Activated T-cell treated with anti-CD3 and anti-CD28 coated beads for 48 hours (primary cell): Measurements from ENCODE around the gene RAI14.
"Not testable (repeated sequence)": the region's sequence is repeated elsewhere in the genome, so short reads cannot be mapped to it uniquely, and the experiment has no call there.

ENCODE experiments used
- DNase-seq: peaks from one replicate; pipeline ENCODE4 v3.0.0-alpha.2; 2020; ENCODE audit warnings: low read depth

Gene RAI14

DNA sequence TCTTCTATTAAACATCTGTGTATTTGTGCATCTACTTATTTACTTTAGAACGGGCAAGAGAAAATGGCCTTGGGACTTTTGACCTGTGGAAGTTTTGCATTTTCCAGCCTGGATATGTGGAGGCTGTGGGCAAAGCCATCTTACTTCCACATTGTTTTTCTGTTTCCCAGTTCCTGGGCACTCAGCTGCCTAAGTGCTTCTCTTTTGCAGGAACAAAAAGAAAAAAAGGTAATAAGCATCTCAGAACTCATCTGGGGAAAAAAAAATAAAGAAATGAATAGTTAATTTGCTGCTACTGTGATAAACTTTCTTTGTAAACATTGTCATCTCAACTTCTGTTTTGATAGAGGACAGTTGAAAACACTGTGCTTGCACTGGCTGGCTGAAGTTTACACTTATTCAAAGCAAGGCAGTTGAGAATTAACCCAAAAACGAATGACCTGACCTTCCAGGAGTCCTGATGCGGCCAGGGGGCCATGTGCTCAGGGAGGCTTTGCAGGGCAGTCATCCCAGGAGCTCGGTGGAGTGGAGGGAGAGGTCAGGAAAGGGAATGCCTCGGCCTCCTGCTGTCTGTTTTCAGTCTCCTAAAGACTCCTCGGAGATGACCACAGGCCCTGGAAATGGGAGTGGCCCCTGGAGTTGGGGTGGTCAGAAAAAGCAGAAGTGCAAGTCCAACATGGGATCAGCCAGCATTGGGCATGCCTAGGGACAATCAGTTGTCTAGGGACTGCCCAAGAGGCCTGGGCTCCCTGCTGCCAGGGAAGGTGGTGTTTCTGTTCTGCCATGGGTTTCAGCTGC, 75.5 kb downstream of the RAI14 start:
- no peak for DNase-seq

DNA sequence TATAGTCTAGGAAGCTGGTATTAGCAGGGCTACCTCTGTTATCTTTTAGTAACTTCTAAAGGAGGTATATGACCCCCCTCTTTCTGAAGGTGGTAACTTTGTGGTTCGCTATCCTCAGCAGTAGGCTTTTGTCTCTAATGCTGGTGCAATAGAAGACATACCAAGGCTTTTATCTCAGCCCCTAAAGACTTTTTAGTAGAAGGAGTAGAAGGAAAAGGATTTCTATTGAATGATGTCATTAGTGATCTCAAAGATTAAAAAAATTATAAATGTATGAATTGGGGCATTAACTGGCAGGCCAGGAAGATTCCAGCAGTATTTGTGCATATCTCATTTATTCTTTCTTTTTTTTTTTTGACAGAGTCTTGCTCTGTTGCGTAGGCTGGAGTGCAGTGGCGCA, 78.2 kb downstream of the RAI14 start:
- no peak for DNase-seq

DNA sequence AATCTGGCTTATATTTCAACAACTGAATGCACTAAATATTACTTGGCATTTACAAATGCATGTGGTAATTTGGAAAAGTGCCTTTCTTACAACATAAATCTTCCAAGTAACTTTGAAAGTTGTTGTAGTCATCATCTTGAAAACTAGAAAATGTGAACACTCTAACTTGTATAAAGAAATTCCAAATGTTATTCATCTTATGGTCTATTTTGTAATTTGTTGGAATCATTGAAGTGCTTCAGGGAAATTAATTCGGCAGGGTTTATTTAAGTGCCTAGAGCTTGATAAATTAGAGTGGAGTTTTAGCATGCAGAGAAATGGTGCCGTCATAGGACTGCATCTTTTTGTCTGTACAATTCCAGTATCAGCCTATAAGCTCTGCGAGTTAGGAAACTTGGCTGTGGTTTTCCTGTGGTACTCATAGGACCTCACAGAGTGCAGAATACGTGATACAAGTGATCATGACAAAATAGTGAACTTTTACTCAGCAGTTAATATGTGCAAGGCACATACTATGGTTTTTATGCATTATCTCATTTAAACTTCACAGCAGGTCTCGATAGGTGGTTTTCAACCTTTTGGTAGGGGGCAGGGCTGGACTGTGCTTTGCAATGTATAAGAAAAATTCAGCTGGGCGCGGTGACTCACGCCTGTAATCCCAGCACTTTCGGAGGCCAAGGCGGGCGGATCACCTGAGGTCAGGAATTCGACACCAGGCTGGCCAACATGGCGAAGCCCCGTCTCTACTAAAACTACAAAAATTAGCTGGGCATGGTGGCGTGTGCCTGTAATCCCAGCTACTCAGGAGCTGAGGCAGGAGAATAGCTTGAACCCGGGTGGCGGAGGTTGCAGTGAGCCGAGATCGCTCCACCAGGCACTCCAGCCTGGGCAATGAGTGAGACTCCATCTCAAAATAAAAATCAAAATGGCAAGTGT, 79.6 kb downstream of the RAI14 start:
- DNase-seq, result no peak

DNA sequence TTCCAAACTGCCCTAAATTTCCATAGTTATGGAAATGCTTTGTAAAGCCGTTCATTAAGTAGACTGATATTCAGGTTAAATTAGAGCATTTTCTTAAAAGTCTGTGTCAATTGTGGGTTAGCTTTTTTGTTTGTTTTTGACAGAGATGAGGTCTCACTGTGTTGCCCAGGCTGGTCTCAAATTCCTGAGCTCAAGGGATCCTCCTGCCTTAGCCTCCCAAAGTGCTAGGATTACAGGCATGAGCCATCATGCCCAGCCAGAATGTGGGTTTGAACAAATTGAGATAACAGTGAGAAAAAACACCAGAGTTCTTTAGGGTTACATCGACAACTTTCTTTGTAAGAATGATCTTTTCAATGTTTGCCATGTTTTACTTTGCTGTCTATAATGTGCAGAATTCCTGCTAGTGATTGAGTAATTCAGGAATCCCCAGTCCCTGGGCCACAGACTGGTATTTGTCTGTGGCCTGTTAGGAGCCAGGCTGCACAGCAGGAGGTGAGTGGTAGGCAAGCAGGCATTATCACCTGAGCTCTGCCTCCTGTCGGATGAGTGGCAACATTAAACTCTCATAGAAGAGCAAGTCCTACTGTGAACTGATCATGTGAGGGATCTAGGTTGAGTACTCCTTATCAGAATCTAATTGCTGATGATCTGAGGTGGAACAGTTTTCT, 80.5 kb downstream of the RAI14 start:
- DNase-seq, result no peak

DNA sequence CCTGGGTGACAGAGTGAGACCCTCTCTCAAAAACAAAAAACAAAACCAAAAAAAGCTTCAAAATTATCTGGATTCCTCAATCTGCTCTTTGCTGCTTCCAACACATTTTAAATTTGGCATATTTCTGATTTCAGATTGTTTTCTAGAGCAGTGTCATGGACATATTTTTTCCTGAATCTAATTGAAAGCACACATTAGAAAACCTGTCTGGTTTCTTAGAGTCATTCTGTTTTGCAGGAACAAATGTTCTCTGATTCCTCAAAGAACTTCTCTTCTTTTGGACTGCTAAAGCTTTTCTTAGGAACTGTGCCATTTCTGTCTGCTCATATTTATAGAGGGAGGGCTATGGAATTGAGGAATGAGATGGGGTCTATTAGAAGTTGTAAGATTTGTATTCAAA, 81.6 kb downstream of the RAI14 start:
- no peak for DNase-seq

DNA sequence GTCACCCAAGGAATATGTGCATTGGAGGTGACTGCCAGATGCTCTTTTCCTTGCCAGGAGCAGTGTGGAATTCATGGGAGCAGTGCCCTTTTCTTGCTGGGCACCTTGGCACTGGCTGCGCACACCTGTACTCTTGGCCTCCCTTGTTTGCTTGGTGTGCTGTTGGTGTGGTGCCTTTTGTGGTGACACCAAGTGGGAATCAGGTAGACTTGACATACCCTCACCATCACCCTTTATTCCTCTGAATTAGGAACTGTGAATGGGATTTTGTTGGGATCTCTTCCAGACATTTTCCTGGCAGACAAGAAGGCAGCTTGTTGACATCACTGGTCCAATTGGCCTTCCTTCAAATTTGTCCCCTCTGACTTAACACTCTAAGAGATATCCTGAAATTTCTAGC, 82.3 kb downstream of the RAI14 start:
- DNase-seq, result no peak

DNA sequence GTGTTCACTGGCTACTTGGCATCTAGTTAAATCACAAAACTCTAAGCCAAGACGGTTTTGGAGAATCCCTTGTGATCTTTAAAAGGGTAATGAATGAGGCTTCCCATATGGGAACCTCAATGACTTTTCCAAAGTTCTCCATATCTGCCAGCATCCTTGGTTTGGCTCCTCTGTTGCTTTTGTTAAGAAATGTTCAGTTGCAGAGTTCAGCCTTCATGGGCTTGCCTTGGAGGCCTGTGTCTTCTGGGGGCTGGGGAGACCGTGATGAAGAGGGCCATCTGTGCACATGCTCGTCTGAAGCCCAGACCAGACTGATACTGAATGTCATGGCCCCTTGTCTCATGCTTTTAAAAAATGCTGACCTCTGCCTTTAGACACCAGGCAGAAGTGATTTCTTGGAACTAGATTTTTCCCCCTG, 84.3 kb downstream of the RAI14 start:
- DNase-seq, result no peak

DNA sequence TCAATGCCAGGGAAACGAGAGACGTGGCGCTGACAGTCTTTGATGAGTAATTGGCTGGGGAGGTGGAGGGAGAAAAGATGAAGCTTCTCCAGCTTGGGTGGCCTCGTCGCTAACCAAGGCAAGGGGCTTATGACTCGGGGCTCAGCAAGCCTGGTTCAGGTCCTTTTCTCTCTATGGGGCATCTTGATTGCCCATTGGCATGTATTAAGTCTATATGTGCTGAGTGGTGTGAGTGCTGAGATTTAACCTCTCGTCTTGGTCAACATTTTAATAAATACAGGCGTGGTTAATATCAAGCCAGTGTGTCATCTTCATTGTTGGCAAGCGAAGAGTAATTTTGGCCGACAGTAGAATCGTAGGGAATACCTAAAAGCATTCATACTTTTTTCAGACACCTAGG, 85.9 kb downstream of the RAI14 start:
- no peak for DNase-seq

DNA sequence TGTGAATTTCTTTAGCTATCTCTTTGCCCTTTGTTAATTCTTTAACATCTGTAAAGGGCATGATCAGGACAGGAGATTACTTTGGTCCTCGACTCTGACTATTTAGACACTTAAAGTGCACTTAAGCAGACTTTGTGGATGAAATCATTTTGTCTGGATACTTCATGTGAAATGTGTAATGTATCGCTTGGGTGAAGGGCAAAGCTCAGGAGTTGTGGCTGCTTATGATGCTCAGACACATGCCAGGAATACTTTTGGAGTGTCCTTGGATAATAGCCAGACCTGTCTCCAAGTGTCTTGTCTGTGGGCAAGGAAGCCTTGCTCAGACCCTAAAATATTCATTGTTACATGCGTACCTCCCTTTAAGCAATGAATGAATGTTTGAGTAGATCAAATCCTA, 87.8 kb downstream of the RAI14 start:
- no peak for DNase-seq

DNA sequence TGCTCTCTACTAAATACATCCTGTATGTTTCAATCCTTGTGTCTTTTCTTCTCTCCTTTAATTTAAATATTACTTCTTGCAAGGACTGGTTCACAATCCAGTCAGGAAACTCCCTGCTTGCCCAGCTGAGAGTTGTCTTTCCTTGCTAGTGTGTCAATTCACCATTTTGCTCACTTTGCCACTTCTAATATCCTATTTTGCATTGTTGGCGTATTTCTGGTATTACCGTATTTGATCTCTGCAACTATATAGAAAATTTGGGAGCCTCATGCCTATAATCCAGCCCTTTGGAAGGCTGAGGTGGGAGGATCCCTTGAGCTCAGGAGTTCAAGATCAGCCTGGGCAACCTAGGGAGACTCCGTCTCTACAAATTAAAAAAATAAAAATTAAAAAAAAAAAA, 92.3 kb downstream of the RAI14 start:
- no peak for DNase-seq

DNA sequence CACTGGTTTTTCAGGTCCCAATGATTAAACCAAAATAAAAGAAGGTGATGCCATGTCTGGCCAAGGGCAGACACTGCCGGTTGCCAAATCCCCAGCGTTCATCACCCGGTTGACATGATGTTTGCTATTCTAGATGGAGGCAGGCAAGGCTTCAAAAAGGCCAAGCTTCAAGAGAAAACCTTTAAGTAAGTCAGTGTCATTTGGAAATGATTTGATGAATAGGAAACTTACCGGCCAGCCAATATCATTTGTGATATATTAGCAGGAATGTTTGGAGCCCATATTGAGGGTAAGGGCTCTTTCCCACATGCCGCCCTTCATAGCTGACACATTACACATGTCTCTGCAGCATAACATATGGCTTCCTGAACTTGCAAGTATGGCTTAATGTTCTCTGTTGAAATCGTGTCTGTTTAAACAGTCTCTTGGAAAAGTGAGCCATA, 93.3 kb downstream of the RAI14 start:
- DNase-seq, result no peak

DNA sequence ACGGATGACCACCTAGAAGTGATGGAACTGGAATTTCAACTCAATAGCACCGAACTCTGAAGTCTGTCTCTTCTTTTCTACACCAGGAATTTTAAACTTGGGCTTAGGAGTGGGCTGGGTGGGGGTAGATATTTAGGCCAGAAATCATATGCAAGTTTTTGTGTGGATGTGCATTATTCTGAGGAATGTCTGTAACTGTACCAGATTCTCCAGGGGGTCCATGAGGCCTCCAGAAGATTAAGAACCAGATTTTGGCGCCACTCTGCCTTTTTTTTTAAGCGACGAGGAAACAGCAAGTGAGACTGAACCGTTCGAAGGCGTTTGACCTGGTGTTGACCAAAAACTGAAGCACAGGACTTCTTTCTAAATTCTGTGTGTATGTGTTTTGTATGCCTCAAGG, 94.1 kb downstream of the RAI14 start:
- DNase-seq, result no peak

DNA sequence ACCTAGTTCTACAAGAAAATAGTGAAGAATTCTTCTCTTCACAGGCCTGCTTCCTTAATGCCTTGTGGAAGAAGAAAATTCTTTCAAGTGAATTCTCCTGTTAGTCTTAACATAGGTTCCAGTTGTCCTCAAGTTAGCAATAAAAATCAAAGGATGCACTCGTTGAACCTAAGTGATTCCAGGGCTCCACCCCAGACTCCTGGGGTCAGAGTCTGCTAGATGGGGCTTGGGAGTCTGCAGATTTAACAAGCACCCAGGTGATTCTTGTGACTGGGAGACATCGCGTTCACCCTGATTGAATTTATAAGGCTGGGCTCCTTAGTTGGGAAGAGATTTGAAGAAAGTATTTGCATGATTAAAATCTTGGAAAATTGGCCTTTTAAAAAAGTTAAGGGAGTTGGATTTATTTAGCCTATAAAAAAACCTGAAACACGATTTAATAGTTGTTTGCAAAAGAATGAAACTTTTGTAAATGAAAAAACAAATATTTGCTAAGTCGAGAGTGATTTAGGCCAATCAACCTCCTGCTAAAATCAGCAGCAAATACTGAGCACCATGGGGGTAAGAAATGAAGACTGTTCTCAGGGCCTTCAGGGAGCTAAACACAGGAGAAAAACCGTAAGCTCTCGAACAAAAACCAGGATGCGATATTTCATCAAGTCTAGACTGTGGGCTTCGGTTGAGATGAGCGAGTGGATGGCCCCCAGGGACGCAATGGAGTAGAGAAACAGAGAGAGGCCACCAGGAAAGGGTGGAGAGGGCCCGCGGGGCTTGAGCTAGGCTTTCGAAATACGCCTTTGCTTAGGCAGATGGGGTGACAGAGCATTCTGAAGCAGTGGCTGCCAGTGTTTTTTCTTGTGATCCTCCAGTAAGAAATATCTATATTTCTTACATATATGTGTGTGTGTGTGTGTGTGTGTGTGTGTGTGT, 95.9 kb downstream of the RAI14 start:
- DNase-seq, result no peak

DNA sequence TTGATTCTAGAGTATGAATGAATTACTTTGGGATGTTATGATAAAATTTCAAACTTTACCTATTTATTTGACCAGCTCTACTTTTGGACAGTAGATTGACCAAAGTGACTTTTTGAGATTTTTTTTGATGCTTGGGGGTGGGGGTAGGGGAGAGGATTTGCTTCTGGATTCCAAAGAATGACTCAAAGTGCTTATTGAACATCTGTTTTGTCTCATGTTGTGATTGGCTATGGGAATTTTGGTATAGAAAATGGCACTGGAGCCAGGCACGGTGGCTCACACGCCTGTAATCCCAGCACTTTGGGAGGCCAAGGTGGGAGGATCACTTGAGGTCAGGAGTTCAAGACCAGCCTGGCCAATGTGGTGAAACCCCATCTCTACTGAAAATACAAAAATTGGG, 97.1 kb downstream of the RAI14 start:
- not testable (repeated sequence) for DNase-seq

DNA sequence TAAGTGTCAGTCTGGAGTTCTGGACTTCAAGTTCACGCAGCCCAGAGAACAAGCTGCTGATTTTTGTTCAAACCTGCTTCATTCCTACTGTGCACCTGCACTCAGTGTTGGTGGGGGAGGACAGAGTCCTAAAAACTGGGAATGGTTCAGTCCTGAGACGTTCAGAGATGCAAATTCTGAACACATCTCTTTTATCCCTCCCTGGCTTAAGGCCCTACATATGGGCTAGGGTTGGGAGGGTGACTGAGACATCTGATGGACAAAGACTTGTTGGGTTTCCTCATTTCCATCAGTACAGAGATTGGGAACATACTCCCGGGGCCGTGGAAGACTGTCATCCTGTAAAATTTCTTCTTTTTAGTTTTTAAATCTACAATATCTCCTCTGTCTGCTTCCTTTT, 99.8 kb downstream of the RAI14 start:
- no peak for DNase-seq

DNA sequence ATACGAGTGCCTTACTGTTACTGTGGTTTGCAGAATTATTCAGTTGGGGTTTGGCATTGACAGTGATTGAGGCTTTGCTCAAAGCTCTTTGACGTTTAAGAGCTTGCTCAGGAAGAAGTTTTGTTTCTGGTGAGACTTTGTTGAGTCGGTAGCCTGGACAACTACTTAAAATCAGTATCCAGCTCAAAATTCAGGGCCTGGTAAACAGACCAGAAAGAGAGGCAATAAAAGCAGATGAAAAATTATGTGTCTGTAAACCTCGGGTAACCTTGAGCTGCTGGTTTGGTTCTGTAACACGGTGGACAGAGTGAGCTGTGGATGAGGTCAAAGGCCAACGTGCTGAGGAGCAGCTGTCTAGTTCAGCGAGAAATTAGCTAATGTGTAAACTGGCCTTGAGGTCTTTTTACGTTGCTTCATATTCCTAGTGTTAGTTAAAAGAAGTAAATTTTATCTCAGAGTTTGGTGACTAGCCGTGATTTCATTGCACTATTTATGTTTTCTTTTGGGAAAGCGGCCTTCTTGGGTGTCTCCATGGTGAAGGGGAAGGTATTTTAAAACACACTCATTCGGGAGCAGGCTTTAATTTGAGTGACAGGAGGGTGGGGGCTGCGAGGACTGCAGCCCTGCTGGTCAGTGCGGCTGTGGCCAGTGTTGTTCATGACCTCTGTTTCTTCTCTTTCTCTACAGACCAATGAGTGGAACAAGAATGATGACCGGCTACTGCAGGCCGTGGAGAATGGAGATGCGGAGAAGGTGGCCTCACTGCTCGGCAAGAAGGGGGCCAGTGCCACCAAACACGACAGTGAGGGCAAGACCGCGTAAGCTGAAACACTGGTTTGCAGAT, 100.9 kb downstream of the RAI14 start:
- DNase-seq, result no peak

DNA sequence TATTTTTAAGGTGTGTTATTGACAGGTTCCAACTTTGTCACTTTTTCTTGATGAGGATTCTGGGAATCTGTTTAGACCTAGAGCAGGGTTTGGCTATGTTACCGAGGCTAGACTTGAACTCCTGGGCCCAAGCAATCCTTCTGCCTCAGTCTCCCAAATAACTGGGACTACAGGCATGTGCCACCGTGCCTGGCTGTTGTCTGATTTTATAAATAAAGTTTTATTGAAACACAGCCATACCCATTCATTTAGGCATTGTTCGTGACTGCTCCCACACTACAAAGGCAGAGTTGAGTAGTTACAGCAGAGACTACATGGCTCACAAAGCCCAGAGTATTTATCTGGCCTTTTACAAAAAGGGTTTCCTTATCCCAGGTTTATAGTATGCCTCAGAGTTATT, 102.4 kb downstream of the RAI14 start:
- DNase-seq, result no peak

DNA sequence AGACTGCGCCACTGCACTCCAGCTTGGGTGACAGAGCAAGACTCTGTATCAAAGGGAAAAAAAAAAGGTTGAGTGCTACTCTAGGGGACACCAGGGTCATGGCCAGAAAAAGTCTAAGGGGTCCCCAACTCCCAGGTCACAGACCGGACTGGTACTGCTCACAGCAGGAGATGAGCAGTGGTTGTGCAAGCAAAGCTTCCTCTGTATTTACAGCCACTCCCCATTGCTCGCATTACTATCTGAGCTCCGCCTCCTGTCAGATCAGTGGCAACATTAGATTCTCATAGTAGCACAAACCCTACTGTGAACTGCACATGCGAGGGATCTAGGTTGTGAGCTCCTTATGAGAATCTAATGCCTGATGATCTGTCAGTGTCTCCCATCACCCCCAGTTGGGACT, 103.1 kb downstream of the RAI14 start:
- not testable (repeated sequence) for DNase-seq

DNA sequence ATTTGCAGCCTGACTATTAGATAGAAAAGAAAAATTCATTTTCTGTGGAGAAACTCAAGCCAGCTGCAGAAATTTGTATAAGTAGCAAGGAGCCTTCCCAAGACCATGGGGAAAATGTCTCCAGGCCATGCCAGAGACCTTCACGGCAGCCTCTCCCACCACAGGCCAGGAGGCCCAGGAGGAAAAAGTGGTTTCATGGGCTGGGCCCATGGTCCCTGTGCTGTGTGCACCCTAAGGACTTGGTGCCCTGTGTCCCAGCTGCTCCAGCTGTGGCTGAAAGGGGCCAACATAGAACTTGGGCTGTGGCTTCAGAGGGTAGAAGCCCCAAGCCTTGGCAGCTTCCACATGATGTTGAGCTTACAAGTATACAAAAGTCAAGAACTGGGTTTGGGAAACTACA, 109.5 kb downstream of the RAI14 start:
- no peak for DNase-seq

DNA sequence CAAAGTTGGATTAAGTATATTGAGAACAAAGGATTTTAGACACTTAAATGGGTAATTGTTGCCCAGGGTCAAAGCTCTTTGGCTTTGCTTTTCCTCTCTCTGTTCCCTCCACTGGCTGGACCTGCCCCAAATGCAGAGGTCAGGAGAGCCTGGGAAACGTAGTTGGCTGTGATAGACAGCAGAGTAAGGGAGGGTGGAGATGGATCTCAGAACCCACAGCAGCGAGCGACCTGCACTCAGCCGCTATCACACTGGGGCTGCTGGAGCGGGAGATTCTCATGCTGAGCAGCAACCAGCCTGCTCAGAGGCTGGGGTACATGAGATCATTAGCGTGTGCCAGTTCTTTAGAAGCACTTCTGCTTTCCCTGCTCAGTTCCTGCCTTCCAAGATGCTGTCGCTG, 111.1 kb downstream of the RAI14 start:
- DNase-seq, result no peak

DNA sequence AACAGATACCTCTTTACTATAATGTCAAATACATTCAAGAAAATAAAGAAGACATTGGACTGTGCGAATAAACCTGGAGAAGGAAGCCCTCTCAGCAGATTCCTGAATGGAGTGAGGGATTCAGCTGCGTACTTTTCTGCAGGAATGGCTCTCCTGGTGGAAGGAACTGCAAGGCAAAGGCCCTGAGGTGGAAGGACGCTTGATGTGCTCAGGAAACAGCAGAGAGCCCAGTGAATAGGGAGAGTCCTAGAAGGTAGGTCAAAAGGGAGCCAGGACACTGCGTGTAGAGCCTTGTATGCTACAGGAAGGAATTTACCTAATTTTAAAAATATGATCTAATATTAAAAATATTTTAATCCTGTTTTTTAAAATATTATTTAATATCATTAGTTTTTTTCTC, 114.4 kb downstream of the RAI14 start:
- no peak for DNase-seq
